ENCODE data around the gene NAALADL2.

GRCh38 chr3:175242243-175242642 lies 383.1 kb downstream of the NAALADL2 start:
- no peak for TF ChIP-seq CTCF (IDR thresholded peaks at IDR 0.05 in 2 of 3, conservative IDR thresholded peaks at IDR 0.05 in 1 of 3; ENCODE audit: insufficient read depth in 2 of 3, low read depth in 1 of 3, low read length in 3 of 3)
- TF ChIP-seq HIVEP1 (CRISPR knock-in tag; IDR thresholded peaks at IDR 0.05), result no peak
- TF ChIP-seq SP2 (IDR thresholded peaks at IDR 0.05; ENCODE audit: extremely low read depth, low read depth, low read length, poor library complexity, severe bottlenecking), result no peak
- TF ChIP-seq, protein P1, sequence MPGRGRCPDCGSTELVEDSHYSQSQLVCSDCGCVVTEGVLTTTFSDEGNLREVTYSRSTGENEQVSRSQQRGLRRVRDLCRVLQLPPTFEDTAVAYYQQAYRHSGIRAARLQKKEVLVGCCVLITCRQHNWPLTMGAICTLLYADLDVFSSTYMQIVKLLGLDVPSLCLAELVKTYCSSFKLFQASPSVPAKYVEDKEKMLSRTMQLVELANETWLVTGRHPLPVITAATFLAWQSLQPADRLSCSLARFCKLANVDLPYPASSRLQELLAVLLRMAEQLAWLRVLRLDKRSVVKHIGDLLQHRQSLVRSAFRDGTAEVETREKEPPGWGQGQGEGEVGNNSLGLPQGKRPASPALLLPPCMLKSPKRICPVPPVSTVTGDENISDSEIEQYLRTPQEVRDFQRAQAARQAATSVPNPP (IDR thresholded peaks at IDR 0.05; ENCODE audit: borderline replicate concordance, insufficient read depth, insufficient read length), result no peak
- no peak for TF ChIP-seq POLR3A (IDR thresholded peaks at IDR 0.05; ENCODE audit: borderline replicate concordance, extremely low read depth, insufficient read depth, insufficient read length)
- TF ChIP-seq USF2 (CRISPR knock-in tag; IDR thresholded peaks at IDR 0.05), result no peak
- no peak for TF ChIP-seq RAD51 (IDR thresholded peaks at IDR 0.05; ENCODE audit: borderline replicate concordance, low read depth)
- no peak for TF ChIP-seq ILF3 (IDR thresholded peaks at IDR 0.05; ENCODE audit: borderline replicate concordance)
- TF ChIP-seq RNF2 (IDR thresholded peaks at IDR 0.05), result no peak
- no peak for TF ChIP-seq ZBTB1 (CRISPR knock-in tag; IDR thresholded peaks at IDR 0.05; ENCODE audit: borderline replicate concordance, low read depth)
- TF ChIP-seq EZH2 (IDR thresholded peaks at IDR 0.05; ENCODE audit: borderline replicate concordance, low read depth, low read length), result no peak
- no peak for TF ChIP-seq SPI1 (IDR thresholded peaks at IDR 0.05; ENCODE audit: borderline replicate concordance, low read depth, low read length)
- no peak for TF ChIP-seq RAD21 (CRISPR knock-in tag; conservative IDR thresholded peaks at IDR 0.05 in 1 of 2, IDR thresholded peaks at IDR 0.05 in 1 of 2)
- no peak for TF ChIP-seq MAFK (IDR thresholded peaks at IDR 0.05; ENCODE audit: low read length)
